ENCODE measurements around the gene ENC1.

ENC1 gene

DNA sequence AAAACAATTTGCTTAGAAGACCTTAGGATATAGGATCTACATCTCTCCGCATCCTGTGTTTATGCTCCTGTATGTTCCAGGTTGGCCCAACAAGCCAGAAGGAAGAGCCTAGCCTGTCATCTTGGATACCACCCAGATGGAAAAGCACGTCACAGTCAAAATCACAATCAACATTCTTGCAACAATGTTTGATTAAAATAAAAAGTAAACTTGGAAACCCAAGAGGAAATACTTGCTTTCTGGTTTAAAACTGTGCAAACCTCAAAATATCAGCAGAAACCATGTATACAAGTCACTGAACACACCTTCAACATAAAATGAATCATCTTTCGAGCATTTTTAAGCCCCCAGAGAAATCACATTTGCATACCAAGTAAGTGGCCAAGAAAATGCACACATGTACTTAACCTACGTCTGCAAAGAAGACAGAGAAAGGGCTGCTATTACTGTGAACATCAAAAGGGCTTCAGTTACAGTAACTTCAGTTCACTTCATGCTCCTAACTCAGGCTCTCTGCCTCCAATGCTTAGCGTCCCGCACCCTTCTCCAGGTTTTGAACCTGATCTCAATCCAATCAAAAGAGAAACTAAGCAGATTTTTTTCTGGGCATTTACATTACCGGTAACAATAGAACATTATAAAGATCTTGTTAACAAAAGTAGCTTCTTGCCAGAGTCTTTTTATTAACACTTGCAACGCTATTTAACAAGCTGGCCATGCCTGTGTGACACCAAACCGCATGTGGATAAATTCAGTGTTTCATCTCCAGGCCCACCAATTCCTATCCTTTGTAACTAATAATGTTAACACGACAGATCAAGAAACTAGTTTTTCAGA is 1.3 kb downstream of the ENC1 start:
- no peak for DNase-seq (ENCODE audit: low read depth)
- TF ChIP-seq, protein P1, sequence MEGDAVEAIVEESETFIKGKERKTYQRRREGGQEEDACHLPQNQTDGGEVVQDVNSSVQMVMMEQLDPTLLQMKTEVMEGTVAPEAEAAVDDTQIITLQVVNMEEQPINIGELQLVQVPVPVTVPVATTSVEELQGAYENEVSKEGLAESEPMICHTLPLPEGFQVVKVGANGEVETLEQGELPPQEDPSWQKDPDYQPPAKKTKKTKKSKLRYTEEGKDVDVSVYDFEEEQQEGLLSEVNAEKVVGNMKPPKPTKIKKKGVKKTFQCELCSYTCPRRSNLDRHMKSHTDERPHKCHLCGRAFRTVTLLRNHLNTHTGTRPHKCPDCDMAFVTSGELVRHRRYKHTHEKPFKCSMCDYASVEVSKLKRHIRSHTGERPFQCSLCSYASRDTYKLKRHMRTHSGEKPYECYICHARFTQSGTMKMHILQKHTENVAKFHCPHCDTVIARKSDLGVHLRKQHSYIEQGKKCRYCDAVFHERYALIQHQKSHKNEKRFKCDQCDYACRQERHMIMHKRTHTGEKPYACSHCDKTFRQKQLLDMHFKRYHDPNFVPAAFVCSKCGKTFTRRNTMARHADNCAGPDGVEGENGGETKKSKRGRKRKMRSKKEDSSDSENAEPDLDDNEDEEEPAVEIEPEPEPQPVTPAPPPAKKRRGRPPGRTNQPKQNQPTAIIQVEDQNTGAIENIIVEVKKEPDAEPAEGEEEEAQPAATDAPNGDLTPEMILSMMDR (IDR thresholded peaks at IDR 0.05; ENCODE audit: control insufficient read depth, extremely low read depth, insufficient read depth) = no peak
- H3K4me3 ChIP-seq (ENCODE audit: low read depth, low read length) = peak overlapping the region; percentile 73

DNA sequence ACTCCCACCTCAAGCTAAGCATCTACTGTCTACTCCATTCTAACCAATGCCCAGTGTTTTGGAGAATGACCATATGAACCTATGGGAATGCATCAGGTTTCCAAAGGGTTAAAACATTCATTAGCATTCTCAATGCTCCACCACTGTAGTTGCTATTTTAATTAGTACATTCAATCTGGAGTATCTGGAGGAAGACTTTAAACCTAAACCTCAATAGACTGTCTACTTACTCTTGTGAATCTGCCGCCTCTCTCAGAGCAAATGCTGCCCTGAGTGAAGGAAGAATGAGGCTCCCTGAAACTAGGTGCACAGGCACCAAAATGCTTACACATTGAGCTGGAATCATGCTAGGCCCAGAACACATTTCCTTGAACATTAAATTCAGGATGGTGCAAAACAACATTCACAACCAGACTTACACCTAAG is 2.0 kb downstream of the ENC1 start:
- TF ChIP-seq, protein P1 (IDR thresholded peaks at IDR 0.05; ENCODE audit: control insufficient read depth, extremely low read depth, insufficient read depth) = no peak
- DNase-seq (ENCODE audit: low read depth) = no peak
- H3K4me3 ChIP-seq (ENCODE audit: low read depth, low read length) = peak overlapping the region; percentile 73

DNA sequence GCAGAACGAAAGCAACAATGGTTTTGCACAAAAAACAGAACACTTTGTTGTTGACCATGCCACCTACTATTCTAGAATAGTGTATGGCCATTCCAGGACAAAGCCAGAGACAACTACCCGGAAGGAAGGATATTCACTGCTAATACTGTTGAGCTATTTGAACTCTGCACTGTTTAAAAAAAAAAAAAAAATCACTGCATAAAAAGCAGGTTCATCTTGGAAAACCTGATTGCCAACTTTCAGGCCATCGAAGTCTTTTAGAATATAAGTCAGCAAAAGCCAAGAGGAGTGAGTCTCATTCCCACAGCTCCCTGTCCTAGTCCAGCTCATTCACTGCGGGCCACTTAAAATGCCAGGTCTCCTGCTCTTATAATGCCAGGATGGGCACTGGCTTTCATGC is 4.0 kb downstream of the ENC1 start:
- peak; percentile 80 for DNase-seq (ENCODE audit: low read depth)
- TF ChIP-seq, protein P1 (IDR thresholded peaks at IDR 0.05; ENCODE audit: control insufficient read depth, extremely low read depth, insufficient read depth) = no peak
- no peak overlapping the region for H3K4me3 ChIP-seq (ENCODE audit: low read depth, low read length)

DNA sequence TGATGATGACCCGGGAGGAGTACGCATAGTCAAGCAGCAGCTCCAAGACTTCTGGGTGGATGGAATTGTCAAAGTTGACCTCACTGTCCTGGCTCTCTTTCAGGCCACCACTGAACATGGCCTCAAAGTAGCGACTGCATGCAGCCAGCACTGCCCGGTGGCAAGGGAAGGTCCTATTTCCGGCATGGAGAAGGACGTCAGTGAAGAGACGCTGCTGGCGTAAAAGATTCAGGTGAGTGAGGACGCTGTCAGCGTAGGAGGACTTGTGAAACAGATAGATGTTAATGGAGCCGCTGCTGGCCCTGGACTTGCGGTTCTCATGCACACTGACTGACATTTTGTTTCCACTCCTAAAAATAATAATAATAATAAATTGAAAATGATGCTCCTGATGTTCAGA is 4.4 kb downstream of the ENC1 start:
- no peak overlapping the region for H3K4me3 ChIP-seq (ENCODE audit: low read depth, low read length)
- TF ChIP-seq, protein P1 (IDR thresholded peaks at IDR 0.05; ENCODE audit: control insufficient read depth, extremely low read depth, insufficient read depth) = no peak
- DNase-seq (ENCODE audit: low read depth) = no peak

DNA sequence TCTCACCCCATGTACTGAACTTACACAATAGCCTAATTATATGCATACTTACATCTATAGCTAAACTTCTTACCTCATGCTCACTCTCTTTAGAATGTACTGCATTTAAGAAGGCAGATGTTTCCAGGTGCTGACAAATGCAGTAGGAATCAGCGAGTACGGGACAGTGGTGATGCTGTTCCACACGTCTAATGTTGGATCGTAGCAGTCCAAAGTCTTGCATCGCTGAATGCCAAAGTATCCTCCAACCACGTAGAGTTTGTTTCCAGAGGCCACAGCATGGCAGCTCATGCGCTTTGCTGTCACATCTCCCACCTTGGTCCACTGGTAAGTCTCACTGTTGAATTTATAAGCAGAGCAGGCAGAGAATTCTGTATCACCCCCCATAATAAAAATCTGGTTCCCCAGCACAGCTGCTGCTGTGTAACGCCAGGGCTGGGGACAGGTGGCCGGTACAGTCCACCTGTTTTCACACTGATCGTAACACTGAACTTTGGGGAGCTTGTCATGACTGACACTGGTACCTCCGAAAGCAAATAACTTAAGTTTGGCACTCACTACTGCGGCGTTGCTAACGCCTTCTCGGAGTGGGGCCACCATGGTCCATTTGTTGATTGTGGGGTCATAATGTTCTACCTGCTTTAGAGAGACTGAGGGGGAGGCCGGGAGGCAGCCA is 5.8 kb downstream of the ENC1 start:
- TF ChIP-seq, protein P1 (IDR thresholded peaks at IDR 0.05; ENCODE audit: control insufficient read depth, extremely low read depth, insufficient read depth) = no peak
- no peak for DNase-seq (ENCODE audit: low read depth)
- no peak overlapping the region for H3K4me3 ChIP-seq (ENCODE audit: low read depth, low read length)

DNA sequence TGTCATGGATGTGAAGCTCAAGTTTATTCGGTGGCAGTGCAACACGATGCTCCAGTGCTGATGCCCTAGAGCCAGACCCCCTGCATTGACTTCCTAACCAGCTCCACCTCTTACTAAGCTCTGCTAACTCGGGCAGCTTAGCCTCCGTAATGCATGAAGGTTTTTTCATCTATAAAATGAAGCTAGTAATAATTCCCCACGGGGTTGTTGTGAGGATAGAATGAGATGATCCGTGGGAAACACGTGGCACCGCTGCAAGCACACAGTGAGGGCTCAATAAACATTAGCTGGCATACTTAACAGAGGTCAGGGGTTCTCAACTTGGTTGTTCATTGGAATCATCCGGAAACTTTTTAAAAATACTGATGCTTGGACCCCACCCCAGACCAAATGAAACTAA is 6.8 kb downstream of the ENC1 start:
- TF ChIP-seq, protein P1 (IDR thresholded peaks at IDR 0.05; ENCODE audit: control insufficient read depth, extremely low read depth, insufficient read depth) = no peak
- DNase-seq (ENCODE audit: low read depth) = no peak
- H3K4me3 ChIP-seq (ENCODE audit: low read depth, low read length) = no peak overlapping the region
